ENCODE results near the gene UNCX. TPM values are rescaled to one million over a fixed set of nuclear protein-coding genes. Genes with fewer than 3 reads are reported as not detected.

Gene UNCX
- total and polyA plus RNA-seq, 2 experiments from 2014 or later: not detected

- H4K20me1 ChIP-seq (ENCODE audit: insufficient read depth, poor library complexity, severe bottlenecking): no peaks in the 10 kb centered on the region
- H3K4me3 ChIP-seq: no peak overlapping the region
Measured at GRCh38 chr7:1220000-1220726, 12.5 kb upstream of the UNCX start.

DNA sequence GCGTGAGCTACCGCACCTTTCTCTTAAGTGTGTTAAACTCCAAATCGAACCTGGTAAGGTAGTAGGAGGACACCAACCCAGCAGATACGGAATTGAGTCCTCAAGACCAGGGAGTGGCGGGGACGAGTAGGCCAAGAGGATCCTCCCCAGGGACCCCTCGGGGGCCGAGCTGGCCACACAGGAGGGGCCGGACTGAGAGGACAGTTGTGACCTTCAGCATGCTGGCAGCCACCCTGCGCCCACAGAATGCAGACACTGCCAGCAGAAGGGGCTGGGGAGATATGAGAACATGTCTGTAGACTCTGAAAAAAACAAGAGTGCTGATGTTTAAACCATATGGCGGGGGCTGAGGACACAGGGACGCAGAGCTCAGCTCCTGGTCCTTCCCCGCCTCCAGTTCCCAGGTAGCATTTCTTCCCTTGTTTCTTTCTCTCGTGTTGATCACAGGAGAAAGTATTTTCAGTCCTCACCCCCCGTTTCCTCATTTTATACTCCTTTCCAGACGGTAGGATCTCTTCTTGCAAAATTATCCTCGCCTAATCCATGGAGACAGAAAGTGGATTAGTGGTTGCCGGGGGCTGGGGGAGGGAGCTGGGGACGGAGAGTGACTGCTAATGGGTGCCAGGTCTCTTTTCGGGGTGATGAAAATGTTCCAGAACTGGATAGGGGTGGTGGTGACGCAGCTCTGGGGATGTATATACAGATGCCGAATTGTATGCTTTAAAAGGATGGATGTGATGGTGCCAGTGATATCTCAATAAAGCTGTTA lies 11.5 kb upstream of the UNCX start:
- peaks cover 6% of the 10 kb centered on the region for H3K4me1 ChIP-seq (ENCODE audit: insufficient read depth)
- no peaks in the 10 kb centered on the region for H3K79me2 ChIP-seq
- H3K9me2 ChIP-seq (replicated peaks; ENCODE audit: insufficient read depth): no peaks in the 10 kb centered on the region
- 46% methylated on average over 22 of the region's 22 CpGs for WGBS (ENCODE audit: low lambda C conversion rate, missing lambda C conversion rate)
- H4K20me1 ChIP-seq (ENCODE audit: insufficient read depth, poor library complexity, severe bottlenecking): no peaks in the 10 kb centered on the region
- no peaks in the 10 kb centered on the region for H3K36me3 ChIP-seq (replicated peaks; ENCODE audit: insufficient read depth, low read depth)
- no peak overlapping the region for H3K4me2 ChIP-seq
- H3K27ac ChIP-seq: no peak overlapping the region
- H2AFZ ChIP-seq: no peak overlapping the region
- peak; percentile 1 for DNase-seq (ENCODE audit: low spot score)
- no peak overlapping the region for H3K4me3 ChIP-seq
- TF ChIP-seq CTCF (IDR thresholded peaks at IDR 0.05; ENCODE audit: poor library complexity): no peak
- no peak for TF ChIP-seq EZH2 (IDR thresholded peaks at IDR 0.05; ENCODE audit: borderline replicate concordance)
- TF ChIP-seq EZH2phosphoT487 (IDR thresholded peaks at IDR 0.05; ENCODE audit: low read depth, severe bottlenecking, unreplicated experiment): no peak
- H3K27me3 ChIP-seq: peaks cover 68% of the 10 kb centered on the region
- no peaks in the 10 kb centered on the region for H3K9me3 ChIP-seq (ENCODE audit: low read depth)

More at GRCh38 chr7:1220000-1220726, 12.5 kb upstream of the UNCX start:
- H3K27ac ChIP-seq: no peak overlapping the region
- TF ChIP-seq EZH2 (IDR thresholded peaks at IDR 0.05; ENCODE audit: borderline replicate concordance): no peak
- no peak for TF ChIP-seq EZH2phosphoT487 (IDR thresholded peaks at IDR 0.05; ENCODE audit: low read depth, severe bottlenecking, unreplicated experiment)
- TF ChIP-seq CTCF (IDR thresholded peaks at IDR 0.05; ENCODE audit: poor library complexity): no peak
- peaks cover 58% of the 10 kb centered on the region for H3K27me3 ChIP-seq
- DNase-seq (ENCODE audit: low spot score): peak; percentile 1
- H3K9me2 ChIP-seq (replicated peaks; ENCODE audit: insufficient read depth): no peaks in the 10 kb centered on the region
- peaks cover 6% of the 10 kb centered on the region for H3K4me1 ChIP-seq (ENCODE audit: insufficient read depth)
- no peak overlapping the region for H2AFZ ChIP-seq
- no peaks in the 10 kb centered on the region for H3K9me3 ChIP-seq (ENCODE audit: low read depth)
- no peaks in the 10 kb centered on the region for H3K79me2 ChIP-seq
- no peak overlapping the region for H3K4me2 ChIP-seq
- H3K36me3 ChIP-seq (replicated peaks; ENCODE audit: insufficient read depth, low read depth): no peaks in the 10 kb centered on the region
- 66% methylated on average over 12 of the region's 13 CpGs for WGBS (ENCODE audit: low lambda C conversion rate, missing lambda C conversion rate)

DNA sequence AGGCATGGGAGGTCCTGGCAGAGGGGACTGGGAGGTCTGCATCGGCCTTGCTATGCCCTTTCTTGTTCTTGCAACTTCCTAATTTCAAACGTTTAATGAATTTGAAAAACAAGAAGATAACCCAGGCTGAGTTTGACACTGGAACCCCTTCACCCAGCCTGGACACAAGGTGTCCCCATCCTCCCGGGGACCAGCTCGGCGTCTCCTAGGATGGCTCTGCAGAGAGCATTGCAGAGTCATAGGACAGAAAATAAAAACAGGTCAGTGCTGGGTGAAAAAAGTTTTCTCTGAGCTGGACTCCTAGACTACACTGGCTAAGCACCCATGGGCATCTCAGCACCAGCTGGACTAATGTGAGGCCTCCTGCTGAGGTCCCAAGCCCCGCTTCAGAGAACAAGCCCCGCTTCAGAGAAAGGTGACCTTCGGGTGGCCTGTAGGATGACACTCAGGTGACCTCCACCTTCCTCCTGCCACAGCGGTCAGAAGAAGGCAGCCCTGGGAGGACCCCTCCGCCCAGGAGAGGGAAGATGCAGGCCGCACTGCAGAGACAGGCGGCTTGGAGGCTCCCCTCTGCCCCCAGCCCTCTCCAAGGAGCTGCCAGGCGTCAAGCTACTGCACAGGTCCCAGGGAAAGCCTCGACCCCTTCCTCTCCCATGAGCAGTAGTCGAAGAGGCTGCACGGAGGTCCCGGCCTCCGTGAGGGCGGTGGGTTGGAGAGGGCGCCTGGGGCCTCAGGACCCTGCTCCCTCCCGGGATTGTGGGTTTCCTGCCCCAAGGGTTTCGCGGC lies 9.3 kb upstream of the UNCX start:
- DNase-seq (ENCODE audit: low spot score): no peak
- Histone ChIP-seq H2AFZ (no peak overlapping the region), H3K79me2 (no peaks in the 10 kb centered on the region), H3K4me2 (no peak overlapping the region), H3K27ac (no peak overlapping the region), H3K4me3 (no peak overlapping the region), H3K4me1 (ENCODE audit: insufficient read depth) (peaks cover 6% of the 10 kb centered on the region), H3K27me3 (peaks cover 85% of the 10 kb centered on the region), H3K9me3 (ENCODE audit: low read depth) (no peaks in the 10 kb centered on the region), H4K20me1 (ENCODE audit: insufficient read depth, poor library complexity, severe bottlenecking) (no peaks in the 10 kb centered on the region), H3K36me3 (replicated peaks; ENCODE audit: insufficient read depth, low read depth) (no peaks in the 10 kb centered on the region), H3K9me2 (replicated peaks; ENCODE audit: insufficient read depth) (no peaks in the 10 kb centered on the region)
- 29% methylated on average over 23 of the region's 23 CpGs for WGBS (ENCODE audit: low lambda C conversion rate, missing lambda C conversion rate)
- TF ChIP-seq CTCF (IDR thresholded peaks at IDR 0.05; ENCODE audit: poor library complexity) (peak; percentile 19), EZH2 (IDR thresholded peaks at IDR 0.05; ENCODE audit: borderline replicate concordance) (no peak)

Measured in hepatocyte (in vitro differentiated cells).